ENCODE results near the gene C16orf87.

The C16orf87 gene

DNA sequence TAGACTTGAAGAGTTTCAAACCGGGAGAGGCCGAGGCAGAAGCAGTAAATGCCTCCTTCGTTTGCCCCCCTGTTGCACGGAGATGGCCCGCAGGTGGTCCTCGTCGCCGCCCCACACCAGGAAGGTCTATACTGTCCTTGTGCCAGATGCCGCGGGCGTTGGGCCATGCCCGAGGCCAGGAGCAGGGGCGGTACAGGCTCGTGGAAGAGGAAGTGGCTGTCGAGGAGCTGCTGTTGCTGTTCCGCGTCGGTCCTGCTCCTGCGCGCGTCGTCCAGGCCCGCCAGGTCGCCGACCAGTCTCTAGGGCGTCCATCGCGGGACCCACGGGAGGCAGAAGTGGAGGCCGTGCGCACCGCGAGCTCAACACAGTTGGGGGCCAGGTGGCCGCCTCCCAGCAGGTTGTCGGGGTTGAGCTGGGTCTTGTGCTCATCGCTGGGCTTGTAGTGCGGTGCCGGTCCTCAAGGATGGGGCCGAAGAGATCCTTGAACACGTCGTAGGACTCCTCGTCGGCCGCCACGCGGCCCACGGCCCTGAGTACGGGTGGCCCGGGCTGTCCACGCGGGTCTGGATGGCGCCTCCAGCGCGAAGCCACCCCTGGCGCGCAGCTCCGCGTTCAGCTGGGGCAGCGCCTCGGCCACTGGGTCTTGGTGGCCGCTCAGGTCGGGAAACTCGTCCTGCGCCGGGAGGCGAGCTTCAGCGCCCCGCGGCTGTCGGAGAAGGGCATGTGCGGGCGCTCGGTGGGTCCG, 13.1 kb upstream of the C16orf87 start:
- DNase-seq (ENCODE audit: low read depth, low spot score) = no peak

DNA sequence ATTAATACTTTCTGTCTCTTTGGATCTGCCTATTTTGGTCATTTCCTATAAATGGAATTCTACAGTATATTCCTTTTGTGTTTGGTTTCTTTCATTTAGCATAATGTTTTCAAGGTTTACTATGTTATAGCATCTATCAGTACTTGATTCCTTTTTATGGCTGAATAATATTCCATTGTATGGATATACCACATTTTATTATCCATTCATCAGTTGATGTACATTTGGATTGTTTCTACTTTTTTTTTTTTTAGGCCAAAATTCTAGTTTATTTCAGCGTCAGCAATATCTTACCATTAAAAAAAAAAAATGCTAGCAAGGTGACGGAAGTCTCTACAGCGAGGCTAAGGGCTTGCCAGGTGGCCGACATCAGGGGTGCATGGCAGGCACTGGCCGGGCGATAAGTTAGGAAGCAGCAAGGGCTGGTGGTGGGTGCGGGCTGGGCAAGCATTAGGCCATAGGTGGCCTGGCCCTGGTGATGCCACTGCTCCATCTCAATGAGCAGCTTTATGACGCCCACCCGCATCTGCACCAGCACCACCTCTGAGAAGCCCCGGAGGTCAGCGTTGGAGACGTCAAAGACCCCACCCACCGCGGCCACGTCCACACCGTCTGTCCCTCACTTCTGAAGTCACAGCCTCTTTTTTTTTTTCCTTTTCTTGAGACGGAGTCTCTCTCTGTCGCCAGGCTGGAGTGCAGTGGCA, 11.4 kb upstream of the C16orf87 start:
- no peak for DNase-seq (ENCODE audit: low read depth, low spot score)

- DNase-seq (ENCODE audit: low read depth, low spot score) = no peak
These were observed 9.0 kb upstream of the C16orf87 start for GRCh38 chr16:46839986-46840443.

- no peak for DNase-seq (ENCODE audit: low read depth, low spot score)
These were observed 5.9 kb upstream of the C16orf87 start for GRCh38 chr16:46836534-46837530.

GRCh38 chr16:46833460-46833800, 2.5 kb upstream of the C16orf87 start:
- no peak for DNase-seq (ENCODE audit: low read depth, low spot score)

- DNase-seq (ENCODE audit: low read depth, low spot score) = no peak
These were observed 1.9 kb upstream of the C16orf87 start for GRCh38 chr16:46832757-46833459.

- no peak for DNase-seq (ENCODE audit: low read depth, low spot score)
These were observed 521 bp downstream of the C16orf87 start for GRCh38 chr16:46830417-46830901.

DNA sequence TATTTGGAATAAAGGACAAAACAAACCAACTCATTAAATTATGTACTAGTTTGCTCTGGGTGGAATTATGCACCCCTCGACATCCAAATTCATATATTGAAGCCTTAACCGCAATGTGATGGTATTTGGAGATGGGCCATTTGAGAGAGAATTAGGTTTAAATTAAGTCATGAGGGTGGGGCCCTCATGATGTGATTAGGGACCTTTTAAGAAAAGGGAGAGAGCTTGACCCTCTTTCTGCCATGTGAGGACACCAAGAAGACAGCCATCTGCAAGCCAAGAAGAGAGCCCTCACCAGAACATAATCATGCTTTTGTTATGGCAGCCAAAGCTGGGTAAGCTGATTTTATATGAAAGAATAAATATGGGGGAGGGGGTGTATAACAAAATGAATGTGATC, 2.0 kb downstream of the C16orf87 start:
- DNase-seq (ENCODE audit: low read depth, low spot score) = no peak

GRCh38 chr16:46828292-46828691, 2.7 kb downstream of the C16orf87 start:
- no peak for DNase-seq (ENCODE audit: low read depth, low spot score)

DNA sequence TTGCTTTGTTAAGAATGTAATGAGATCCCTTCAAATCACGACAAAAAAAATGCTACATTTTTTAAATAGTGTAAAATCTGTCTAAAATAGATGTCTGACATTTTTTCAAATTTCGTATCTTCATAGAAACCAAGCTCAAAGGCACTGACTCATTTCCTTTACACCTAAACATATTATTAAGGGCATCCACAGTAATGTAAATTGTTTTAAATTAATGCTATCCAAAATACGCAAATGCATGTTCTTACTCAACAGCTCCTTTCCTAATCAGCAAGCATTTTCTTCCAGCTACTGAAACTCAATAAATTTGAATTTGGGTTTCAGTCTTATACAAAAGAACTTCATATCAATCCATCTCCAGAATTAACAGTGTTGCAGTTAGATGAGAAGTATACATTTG, 4.3 kb downstream of the C16orf87 start:
- no peak for DNase-seq (ENCODE audit: low read depth, low spot score)

GRCh38 chr16:46822270-46822669, 8.7 kb downstream of the C16orf87 start:
- DNase-seq (ENCODE audit: low read depth, low spot score) = no peak

DNA sequence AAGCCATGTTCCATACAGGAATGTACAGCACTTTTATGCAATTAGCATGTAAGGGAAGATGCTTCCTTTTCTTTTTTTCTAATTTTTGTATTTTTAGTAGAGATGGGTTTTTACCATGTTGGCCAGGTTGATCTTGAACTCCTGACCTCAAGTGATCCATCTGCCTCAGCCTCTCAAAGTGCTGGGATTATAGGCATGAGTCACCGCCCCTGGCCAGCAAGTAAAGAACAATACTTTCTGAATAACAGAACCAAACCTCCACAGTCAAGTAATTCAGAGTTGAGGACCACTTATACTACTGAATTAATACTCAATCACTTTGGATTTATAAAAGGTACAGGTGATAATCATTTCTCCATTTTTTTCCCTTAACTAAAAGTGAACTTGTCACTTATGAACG, 13.0 kb downstream of the C16orf87 start:
- no peak for DNase-seq (ENCODE audit: low read depth, low spot score)

DNA sequence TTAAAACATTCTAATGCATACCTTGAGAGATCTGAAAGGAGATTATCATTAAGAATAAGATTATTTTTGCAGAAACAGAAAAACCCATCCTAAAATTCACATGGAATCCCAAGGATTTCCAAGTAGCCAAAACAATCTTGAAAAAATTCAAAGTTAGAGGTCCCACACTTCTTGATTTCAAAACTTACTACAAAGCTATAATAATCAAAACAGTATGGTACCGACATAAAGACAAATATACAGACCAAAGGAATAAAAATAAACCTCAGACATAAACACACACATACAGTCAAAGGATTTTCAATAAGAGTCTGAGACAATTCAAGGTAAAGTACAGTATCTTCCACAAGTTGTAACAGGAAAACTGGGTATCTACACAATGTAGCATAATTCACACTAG, 16.2 kb downstream of the C16orf87 start:
- no peak for DNase-seq (ENCODE audit: low read depth, low spot score)

GRCh38 chr16:46813611-46814010, 17.4 kb downstream of the C16orf87 start:
- DNase-seq (ENCODE audit: low read depth, low spot score) = no peak

DNA sequence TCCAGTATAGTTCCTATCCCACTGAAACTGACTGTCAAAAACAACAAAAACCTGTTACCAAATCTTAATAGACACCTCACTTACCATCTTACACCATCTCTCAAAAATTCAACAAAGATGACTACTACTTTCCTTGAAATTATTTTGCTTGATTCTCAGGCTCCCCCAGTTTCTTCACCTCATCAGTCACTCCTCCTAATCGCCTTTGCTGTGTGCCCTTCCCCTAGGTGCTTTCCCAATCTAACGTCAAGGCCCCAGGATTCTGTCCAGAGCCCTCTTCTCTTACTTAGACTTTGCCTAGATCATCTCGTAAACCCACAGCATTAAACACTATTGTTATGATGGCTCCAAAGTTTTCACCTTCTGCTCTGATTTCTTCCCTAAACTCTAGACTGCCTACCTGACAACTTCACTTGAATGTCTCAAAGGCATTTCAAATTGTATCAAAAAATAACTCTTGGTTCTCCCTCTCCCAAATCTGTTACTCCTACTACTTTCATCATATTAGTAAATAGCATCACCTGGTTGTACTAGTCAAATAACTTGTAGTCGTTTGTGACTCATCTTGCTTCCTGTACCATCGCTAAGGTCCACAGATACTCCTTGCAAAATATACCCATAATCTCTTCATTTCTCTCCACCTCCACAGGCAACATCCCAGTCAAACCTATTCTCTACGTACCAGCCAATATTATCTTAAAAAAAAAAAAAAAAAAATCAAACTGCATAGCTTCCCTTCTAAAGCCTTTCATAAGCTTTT, 18.0 kb downstream of the C16orf87 start:
- no peak for DNase-seq (ENCODE audit: low read depth, low spot score)

- no peak for DNase-seq (ENCODE audit: low read depth, low spot score)
These were observed 19.3 kb downstream of the C16orf87 start for GRCh38 chr16:46811682-46812081.

DNA sequence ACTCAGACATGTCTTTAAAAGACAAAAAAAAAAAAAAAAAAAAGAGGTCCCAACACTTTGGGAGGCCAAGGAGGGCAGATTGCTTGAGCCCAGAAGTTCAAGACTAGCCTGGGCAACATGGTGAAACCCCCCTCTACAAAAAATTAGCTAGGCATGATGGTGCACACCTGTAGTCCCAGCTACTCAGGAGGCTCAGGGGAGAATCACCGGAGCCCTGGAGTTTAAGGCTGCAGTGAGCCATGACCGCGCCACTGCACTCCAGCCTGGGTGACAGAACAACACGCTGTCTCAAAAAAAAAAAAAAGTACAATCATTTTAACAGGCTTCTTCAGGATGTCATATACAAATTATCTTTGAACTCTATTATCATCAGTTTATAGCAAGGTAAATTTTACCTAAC, 22.0 kb downstream of the C16orf87 start:
- no peak for DNase-seq (ENCODE audit: low read depth, low spot score)

DNA sequence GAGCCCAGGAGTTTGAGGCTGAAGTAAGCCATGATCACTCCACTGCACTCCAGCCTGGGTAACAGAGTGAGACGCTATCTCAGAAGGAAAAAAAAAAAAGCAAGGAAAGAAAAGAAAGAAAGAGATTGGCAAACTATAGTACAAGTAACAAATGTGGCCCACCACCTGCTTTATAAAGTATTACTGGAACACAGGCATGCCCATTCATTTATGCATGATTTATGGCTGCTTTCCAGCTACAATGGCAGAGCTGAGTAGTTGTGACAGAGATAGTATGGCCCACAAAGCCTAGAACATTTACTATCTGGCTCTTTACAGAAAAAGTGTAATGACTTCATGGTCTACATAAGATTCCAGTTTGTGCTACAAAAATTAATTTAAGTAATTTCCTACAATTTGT, 23.6 kb downstream of the C16orf87 start:
- no peak for DNase-seq (ENCODE audit: low read depth, low spot score)

- no peak for DNase-seq (ENCODE audit: low read depth, low spot score)
These were observed 27.6 kb downstream of the C16orf87 start for GRCh38 chr16:46803373-46803772.

- DNase-seq (ENCODE audit: low read depth, low spot score) = no peak
These were observed 29.4 kb downstream of the C16orf87 start for GRCh38 chr16:46801428-46802049.
